GM12891 (cell line): ENCODE data around the gene BMPR2.

Source experiments
- DNase-seq: peaks from one replicate; pipeline ENCODE4 v3.0.0; 2011; ENCODE audit warnings: low spot score; ENCODE audit not compliant: insufficient read length
- FAIRE-seq: peaks from 2 replicates; lab custom pipeline; 2011; peaks lifted over from hg19 to GRCh38; lab: Jason Lieb, UNC
- PAX5 ChIP-seq: IDR thresholded peaks from 2 replicates; pipeline ENCODE4 v1.6.1; 2011; ENCODE audit warnings: low read length, moderate library complexity, mild to moderate bottlenecking; ENCODE audit not compliant: insufficient read depth, severe bottlenecking
- POLR2A ChIP-seq: IDR thresholded peaks from 2 replicates; pipeline ENCODE4 v1.6.1; 2011; ENCODE audit warnings: low read depth, low read length, control low read depth
- POLR2AphosphoS5 ChIP-seq: IDR thresholded peaks from 2 replicates; pipeline ENCODE4 v1.6.1; 2011; ENCODE audit warnings: low read depth, low read length, control low read depth
- POU2F2 ChIP-seq: IDR thresholded peaks from 2 replicates; pipeline ENCODE4 v1.6.1; 2011; ENCODE audit warnings: low read depth, mild to moderate bottlenecking, control low read depth, low read length, moderate library complexity
- SPI1 ChIP-seq: IDR thresholded peaks from 2 replicates; pipeline ENCODE4 v1.6.1; 2011; ENCODE audit warnings: low read depth, low read length, control low read depth
- TAF1 ChIP-seq: IDR thresholded peaks from 2 replicates; pipeline ENCODE4 v1.6.1; 2011; ENCODE audit warnings: low read depth, low read length, control low read depth

BMPR2 gene

GRCh38 chr2:202583709-202584219 is 207.6 kb downstream of the BMPR2 start:
- no peak for FAIRE-seq
- DNase-seq = no peak
- TF ChIP-seq PAX5 = no peak
- no peak for TF ChIP-seq TAF1
- no peak for TF ChIP-seq SPI1
- TF ChIP-seq POU2F2 = no peak
- TF ChIP-seq POLR2A = no peak
- no peak for TF ChIP-seq POLR2AphosphoS5

GRCh38 chr2:202588647-202589581 is 212.8 kb downstream of the BMPR2 start:
- TF ChIP-seq PAX5 (no peak), POLR2AphosphoS5 (no peak), POLR2A (no peak), SPI1 (no peak), TAF1 (no peak), POU2F2 (no peak)
- DNase-seq (peak; percentile 45), FAIRE-seq (peak; percentile 98)

- no peak for FAIRE-seq
Measured at GRCh38 chr2:202589582-202589949, 213.4 kb downstream of the BMPR2 start.

DNA sequence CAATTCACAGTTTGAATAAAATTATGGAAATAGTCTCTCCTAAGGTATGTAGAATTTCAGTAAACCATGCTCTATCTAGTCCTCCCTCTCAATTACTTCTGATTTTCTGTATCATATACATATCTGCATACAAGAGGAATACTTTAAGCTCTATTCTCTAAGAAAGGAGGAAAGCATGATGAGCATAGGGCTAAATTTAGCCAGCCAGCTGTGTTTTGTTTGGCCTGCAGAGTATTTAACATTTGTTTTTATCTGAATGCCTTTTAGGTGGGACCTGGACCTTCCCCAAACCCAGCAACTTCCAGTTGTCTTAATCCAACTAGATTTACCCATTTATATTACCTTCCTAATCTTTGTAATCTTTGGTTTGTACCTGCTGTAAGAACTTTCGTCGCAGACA is 216.4 kb downstream of the BMPR2 start:
- FAIRE-seq (no peak), DNase-seq (no peak)

More at GRCh38 chr2:202589582-202589949, 213.4 kb downstream of the BMPR2 start:
- DNase-seq = no peak
- TF ChIP-seq POU2F2 = no peak
- TF ChIP-seq POLR2AphosphoS5 = no peak
- no peak for TF ChIP-seq PAX5
- no peak for TF ChIP-seq TAF1
- TF ChIP-seq SPI1 = no peak
- no peak for TF ChIP-seq POLR2A

DNA sequence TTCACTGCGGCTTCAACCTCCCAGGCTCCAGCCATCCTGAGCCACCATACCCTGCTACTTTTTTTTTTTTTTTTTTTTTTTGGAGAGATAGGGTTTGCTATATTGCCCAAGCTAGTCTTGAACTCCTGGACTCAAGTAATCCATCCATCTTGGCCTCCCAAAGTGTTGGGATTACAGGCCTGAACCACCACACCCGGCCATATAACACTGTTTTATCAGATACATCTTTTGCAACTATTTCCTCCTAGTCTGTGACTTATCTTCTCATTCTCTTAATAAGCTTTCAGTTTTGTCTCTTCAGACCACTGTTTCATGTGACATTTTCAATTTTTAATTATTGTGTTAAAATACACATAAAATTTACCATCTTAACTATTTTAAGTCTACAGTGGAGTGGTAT is 223.0 kb downstream of the BMPR2 start:
- no peak for DNase-seq
- TF ChIP-seq PAX5 (no peak), TAF1 (no peak), SPI1 (no peak), POLR2AphosphoS5 (no peak)
- no peak for FAIRE-seq

More for the DNA sequence above, 216.4 kb downstream of the BMPR2 start:
- TF ChIP-seq POLR2A (no peak), SPI1 (no peak), POU2F2 (no peak)

GRCh38 chr2:202599911-202600310 is 223.8 kb downstream of the BMPR2 start:
- no peak for TF ChIP-seq PAX5
- no peak for TF ChIP-seq SPI1
- TF ChIP-seq POLR2AphosphoS5 = no peak
- no peak for TF ChIP-seq POLR2A
- no peak for TF ChIP-seq TAF1
- TF ChIP-seq POU2F2 = no peak
- DNase-seq = no peak
- no peak for FAIRE-seq

GRCh38 chr2:202604699-202605098 is 228.6 kb downstream of the BMPR2 start:
- TF ChIP-seq POLR2A (no peak), PAX5 (no peak), POU2F2 (0 out of 2 replicates have a peak, but pooled peaks have one; percentile 15), SPI1 (no peak), POLR2AphosphoS5 (no peak)
- FAIRE-seq = peak; percentile 78
- DNase-seq = no peak

- no peak for DNase-seq
- TF ChIP-seq TAF1 (no peak), POU2F2 (no peak), POLR2AphosphoS5 (no peak), SPI1 (no peak), POLR2A (no peak), PAX5 (no peak)
- FAIRE-seq = peak; percentile 9
Measured at GRCh38 chr2:202605174-202605573, 229.0 kb downstream of the BMPR2 start.

- DNase-seq (no peak), FAIRE-seq (peak; percentile 90)
- no peak for TF ChIP-seq PAX5
- TF ChIP-seq SPI1 = peak; percentile 98
- TF ChIP-seq POLR2AphosphoS5 = no peak
Measured at GRCh38 chr2:202608142-202608852, 232.2 kb downstream of the BMPR2 start.
